HG02884 (cell line): ENCODE measurements around the gene SP4.

Experiments
- ATAC-seq: cut with Tn5 transposase; IDR thresholded peaks from one replicate; pipeline ENCODE4 v1.9.1; 2021; ENCODE audit warnings: mild to moderate bottlenecking, moderate library complexity; ENCODE audit not compliant: unreplicated experiment

Gene SP4

GRCh38 chr7:21443149-21443841, 15.4 kb downstream of the SP4 start:
- no peak for ATAC-seq

- ATAC-seq, result no peak
Measured at GRCh38 chr7:21448974-21449373, 21.1 kb downstream of the SP4 start.

GRCh38 chr7:21450076-21450475, 22.2 kb downstream of the SP4 start:
- no peak for ATAC-seq

GRCh38 chr7:21450941-21451340, 23.1 kb downstream of the SP4 start:
- no peak for ATAC-seq

- no peak for ATAC-seq
Measured at GRCh38 chr7:21454182-21454581, 26.3 kb downstream of the SP4 start.

GRCh38 chr7:21454906-21455305, 27.0 kb downstream of the SP4 start:
- no peak for ATAC-seq

- ATAC-seq, result no peak
Measured at GRCh38 chr7:21461282-21461681, 33.4 kb downstream of the SP4 start.

GRCh38 chr7:21462081-21462480, 34.2 kb downstream of the SP4 start:
- ATAC-seq, result no peak

- no peak for ATAC-seq
Measured at GRCh38 chr7:21463524-21463923, 35.6 kb downstream of the SP4 start.

- ATAC-seq, result no peak
Measured at GRCh38 chr7:21468969-21469368, 41.1 kb downstream of the SP4 start.

- ATAC-seq, result no peak
Measured at GRCh38 chr7:21469894-21470293, 42.0 kb downstream of the SP4 start.

GRCh38 chr7:21472029-21472428, 44.1 kb downstream of the SP4 start:
- no peak for ATAC-seq

GRCh38 chr7:21476429-21476828, 48.5 kb downstream of the SP4 start:
- no peak for ATAC-seq

- ATAC-seq, result no peak
Measured at GRCh38 chr7:21480693-21481403, 53.0 kb downstream of the SP4 start.

- no peak for ATAC-seq
Measured at GRCh38 chr7:21486511-21486910, 58.6 kb downstream of the SP4 start.

GRCh38 chr7:21495731-21496130, 67.8 kb downstream of the SP4 start:
- no peak for ATAC-seq

- no peak for ATAC-seq
Measured at GRCh38 chr7:21497072-21497471, 69.2 kb downstream of the SP4 start.

GRCh38 chr7:21500117-21500832, 72.4 kb downstream of the SP4 start:
- ATAC-seq, result no peak

- ATAC-seq, result no peak
Measured at GRCh38 chr7:21504021-21504420, 76.1 kb downstream of the SP4 start.

- no peak for ATAC-seq
Measured at GRCh38 chr7:21507627-21508343, 79.9 kb downstream of the SP4 start.

- ATAC-seq, result no peak
Measured at GRCh38 chr7:21508538-21508937, 80.7 kb downstream of the SP4 start.
